HFFc6 (cell line): ENCODE measurements around the gene PERM1. TPM values are rescaled to one million over a fixed set of nuclear protein-coding genes. Genes with fewer than 3 reads are reported as not detected.

Experiments
- DNase-seq: peaks from one replicate; pipeline ENCODE4 v3.0.0-alpha.2; 2018
- H3K27ac Mint-ChIP-seq: 2 replicates; pipeline ENCODE4 v1.8.0; 2020; ENCODE audit warnings: mild to moderate bottlenecking, mixed read lengths
- H3K27me3 Mint-ChIP-seq: 2 replicates; pipeline ENCODE4 v1.8.0; 2021; ENCODE audit warnings: mild to moderate bottlenecking, moderate library complexity, mixed read lengths; ENCODE audit not compliant: insufficient read depth
- H3K36me3 Mint-ChIP-seq: 2 replicates; pipeline ENCODE4 v1.8.0; 2021; ENCODE audit warnings: low read depth, mixed read lengths
- H3K4me1 Mint-ChIP-seq: 2 replicates; pipeline ENCODE4 v1.8.0; 2020; ENCODE audit warnings: low read depth, mixed read lengths
- H3K4me3 Mint-ChIP-seq: 2 replicates; pipeline ENCODE4 v1.8.0; 2020; ENCODE audit warnings: mild to moderate bottlenecking, moderate library complexity, mixed read lengths
- H3K9me3 Mint-ChIP-seq: 2 replicates; pipeline ENCODE4 v1.8.0; 2020; ENCODE audit warnings: mild to moderate bottlenecking, mixed read lengths
- CTCF ChIP-seq: fragments of 200-600 bp; sonication (generic); IDR thresholded peaks from 2 replicates; pipeline ENCODE4 v1.5.0; 2021; ENCODE audit warnings: antibody characterized with exemption, mild to moderate bottlenecking
- total RNA-seq, 6 experiments: library from RNA; stranded (reverse); fragmentation: NEBNext Ultra II Directional; extraction: Animal tissue kit (Norgen Biotek cat#: 25700); gene quantifications; 2 replicates in 1 of 6; 3 replicates in 5 of 6; pipeline ENCODE4 v1.2.3, GENCODE V29; 2021

Gene PERM1
- total RNA-seq, 6 experiments from 2014 or later, result 0.17 to 0.18 TPM; not detected in 4

GRCh38 chr1:984476-984814, 2.6 kb upstream of the PERM1 start:
- Mint-ChIP-seq H3K4me3 (no peak overlapping the region), H3K36me3 (0 out of 2 replicates have a peak, but pooled peaks cover 8% of the 10 kb centered on the region), H3K27me3 (peaks cover 19% of the 10 kb centered on the region), H3K9me3 (no peaks in the 10 kb centered on the region), H3K27ac (no peak overlapping the region), H3K4me1 (no peaks in the 10 kb centered on the region)
- DNase-seq, result no peak
- TF ChIP-seq CTCF, result no peak; the same call in 1 of the 2 replicates

- Mint-ChIP-seq H3K27ac (no peak overlapping the region), H3K4me3 (no peak overlapping the region), H3K36me3 (0 out of 2 replicates have a peak, but pooled peaks cover 5% of the 10 kb centered on the region), H3K4me1 (no peaks in the 10 kb centered on the region), H3K9me3 (no peaks in the 10 kb centered on the region), H3K27me3 (peaks cover 19% of the 10 kb centered on the region)
- peak; percentile 97 for TF ChIP-seq CTCF
- no peak for DNase-seq
Observed at GRCh38 chr1:983798-984475, 2.0 kb upstream of the PERM1 start.

- Mint-ChIP-seq H3K4me1 (no peaks in the 10 kb centered on the region), H3K36me3 (no peaks in the 10 kb centered on the region), H3K4me3 (no peak overlapping the region), H3K27me3 (peaks cover 13% of the 10 kb centered on the region), H3K27ac (no peak overlapping the region), H3K9me3 (0 out of 2 replicates have a peak, but pooled peaks cover 3% of the 10 kb centered on the region)
- TF ChIP-seq CTCF, result no peak
- no peak for DNase-seq
Observed at GRCh38 chr1:982765-983436, 1.0 kb upstream of the PERM1 start.

- Mint-ChIP-seq H3K4me1 (no peaks in the 10 kb centered on the region), H3K4me3 (no peak overlapping the region), H3K9me3 (0 out of 2 replicates have a peak, but pooled peaks cover 3% of the 10 kb centered on the region), H3K36me3 (no peaks in the 10 kb centered on the region), H3K27me3 (peaks cover 13% of the 10 kb centered on the region), H3K27ac (no peak overlapping the region)
- no peak for DNase-seq
- TF ChIP-seq CTCF, result no peak
Observed at GRCh38 chr1:981491-981954, 370 bp downstream of the PERM1 start.

- Mint-ChIP-seq H3K4me3 (no peak overlapping the region), H3K36me3 (no peaks in the 10 kb centered on the region), H3K9me3 (0 out of 2 replicates have a peak, but pooled peaks cover 3% of the 10 kb centered on the region), H3K27ac (no peak overlapping the region), H3K4me1 (no peaks in the 10 kb centered on the region), H3K27me3 (peaks cover 13% of the 10 kb centered on the region)
- no peak for TF ChIP-seq CTCF
- no peak for DNase-seq
Observed at GRCh38 chr1:980602-981395, 1.1 kb downstream of the PERM1 start.
